ES-I3 (cell line): ENCODE measurements around the gene CXCR5.
"Not testable (repeated sequence)": the region's sequence is repeated elsewhere in the genome, so short reads cannot be mapped to it uniquely, and the experiment has no call there.

Experiments
- H3K36me3 ChIP-seq: 2 replicates; pipeline ENCODE4 v1.6.1; 2013; ENCODE audit warnings: mild to moderate bottlenecking, low read length, control low read depth, moderate library complexity; ENCODE audit not compliant: insufficient read depth
- H3K4me1 ChIP-seq: 2 replicates; pipeline ENCODE4 v1.6.1; 2013; ENCODE audit warnings: mild to moderate bottlenecking, control low read depth, low read length; ENCODE audit not compliant: insufficient read depth
- H3K9ac ChIP-seq: 2 replicates; pipeline ENCODE4 v1.6.1; 2013; ENCODE audit warnings: low read depth, mild to moderate bottlenecking, low read length, moderate library complexity
- H3K9me3 ChIP-seq: 2 replicates; pipeline ENCODE4 v1.6.1; 2013; ENCODE audit warnings: mild to moderate bottlenecking, low read length, moderate library complexity; ENCODE audit not compliant: control insufficient read depth, insufficient read depth

Gene CXCR5, protein sequence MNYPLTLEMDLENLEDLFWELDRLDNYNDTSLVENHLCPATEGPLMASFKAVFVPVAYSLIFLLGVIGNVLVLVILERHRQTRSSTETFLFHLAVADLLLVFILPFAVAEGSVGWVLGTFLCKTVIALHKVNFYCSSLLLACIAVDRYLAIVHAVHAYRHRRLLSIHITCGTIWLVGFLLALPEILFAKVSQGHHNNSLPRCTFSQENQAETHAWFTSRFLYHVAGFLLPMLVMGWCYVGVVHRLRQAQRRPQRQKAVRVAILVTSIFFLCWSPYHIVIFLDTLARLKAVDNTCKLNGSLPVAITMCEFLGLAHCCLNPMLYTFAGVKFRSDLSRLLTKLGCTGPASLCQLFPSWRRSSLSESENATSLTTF

GRCh38 chr11:118883368-118884071 is at the start of gene CXCR5:
Gene CXCR5, plus strand, starts transcription at chr11:118883892. Its CDS starts 50 bp downstream, at chr11:118883942.
- H3K36me3 ChIP-seq: no peaks in the 10 kb centered on the region
- H3K9me3 ChIP-seq: no peaks in the 10 kb centered on the region
- no peak within 1 kb of the TSS for H3K9ac ChIP-seq
- H3K4me1 ChIP-seq: peaks cover 13% of the 10 kb centered on the region; the same call in 1 of the 2 replicates

DNA sequence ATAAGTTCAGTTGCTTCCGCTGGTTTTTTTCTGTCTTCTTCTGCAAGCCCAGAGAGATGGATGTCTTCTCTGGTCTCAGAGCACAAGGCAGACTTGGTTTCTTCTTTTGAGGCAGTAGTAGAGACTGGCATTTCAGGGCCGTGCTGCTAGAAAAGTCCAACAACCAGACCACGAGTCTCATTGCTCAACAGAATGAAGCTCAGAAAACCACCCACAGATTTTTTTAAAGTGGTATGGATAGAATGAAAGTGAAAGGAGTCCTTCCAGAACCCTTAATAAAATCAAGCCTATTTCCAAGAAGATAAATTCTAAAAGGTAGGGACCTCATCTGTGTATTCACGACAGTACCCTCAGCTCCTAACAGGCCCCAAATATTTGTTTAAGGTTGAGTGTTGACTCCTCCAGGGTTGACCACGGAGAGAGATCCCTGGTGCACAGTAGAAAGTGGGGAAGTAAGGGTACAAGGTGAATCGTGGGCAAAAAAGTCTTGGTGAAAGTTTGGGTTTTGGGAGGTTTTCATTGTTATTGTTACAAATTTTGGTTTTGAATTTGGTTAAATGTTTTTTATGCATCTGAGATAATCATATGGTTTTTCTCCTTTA is 49.2 kb upstream of the CXCR5 start:
- Histone ChIP-seq H3K36me3 (no peaks in the 10 kb centered on the region), H3K9ac (no peak overlapping the region), H3K9me3 (no peaks in the 10 kb centered on the region), H3K4me1 (no peaks in the 10 kb centered on the region)

- no peaks in the 10 kb centered on the region; the same call in 1 of the 2 replicates for H3K4me1 ChIP-seq
- H3K9me3 ChIP-seq: no peaks in the 10 kb centered on the region
- no peak overlapping the region for H3K9ac ChIP-seq
- H3K36me3 ChIP-seq: no peaks in the 10 kb centered on the region
Observed at GRCh38 chr11:118837868-118838267, 45.8 kb upstream of the CXCR5 start.

GRCh38 chr11:118838905-118839553 is 44.7 kb upstream of the CXCR5 start:
- H3K9ac ChIP-seq: no peak overlapping the region
- no peaks in the 10 kb centered on the region for H3K36me3 ChIP-seq
- H3K4me1 ChIP-seq: no peaks in the 10 kb centered on the region; the same call in 1 of the 2 replicates

DNA sequence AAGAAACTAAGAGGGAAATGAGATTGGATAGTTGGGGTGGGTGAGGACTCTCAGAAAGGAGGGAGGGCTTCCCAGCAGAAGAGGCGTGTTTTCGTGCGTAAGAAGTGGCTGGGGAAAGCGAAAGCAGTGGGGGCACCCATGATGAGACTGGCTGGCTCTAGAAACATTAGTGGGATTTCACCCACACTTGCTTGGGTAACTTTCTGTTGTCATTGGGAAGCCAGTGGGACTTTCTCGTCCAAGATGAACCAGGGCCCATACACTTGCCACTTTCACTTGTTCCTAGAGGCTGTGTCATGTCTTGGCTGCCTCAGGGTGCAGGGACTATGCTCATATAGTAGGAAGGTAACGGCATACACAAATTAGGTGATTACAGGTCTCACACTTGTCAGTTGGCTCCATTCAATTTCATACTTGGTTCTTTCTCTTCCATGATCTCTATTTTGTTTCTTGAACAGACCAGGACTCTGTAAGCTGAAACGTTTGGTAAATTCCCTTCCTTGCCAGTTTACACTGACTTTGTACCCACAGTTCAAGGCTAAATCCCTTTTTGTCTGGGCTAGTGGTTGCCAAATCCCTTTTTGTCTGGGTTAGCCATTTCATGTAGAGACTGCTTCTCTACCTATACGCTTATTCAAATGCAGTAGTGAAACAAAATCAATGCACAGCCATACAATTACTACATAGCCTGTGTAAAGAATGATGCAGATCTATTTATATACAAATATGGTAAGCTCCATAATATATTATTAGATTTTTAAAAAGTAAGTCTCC is 42.0 kb upstream of the CXCR5 start:
- Histone ChIP-seq H3K9ac (no peak overlapping the region), H3K36me3 (no peaks in the 10 kb centered on the region), H3K4me1 (peaks cover 8% of the 10 kb centered on the region; the same call in 1 of the 2 replicates), H3K9me3 (no peaks in the 10 kb centered on the region)

More at GRCh38 chr11:118838905-118839553, 44.7 kb upstream of the CXCR5 start:
- no peaks in the 10 kb centered on the region for H3K9me3 ChIP-seq

DNA sequence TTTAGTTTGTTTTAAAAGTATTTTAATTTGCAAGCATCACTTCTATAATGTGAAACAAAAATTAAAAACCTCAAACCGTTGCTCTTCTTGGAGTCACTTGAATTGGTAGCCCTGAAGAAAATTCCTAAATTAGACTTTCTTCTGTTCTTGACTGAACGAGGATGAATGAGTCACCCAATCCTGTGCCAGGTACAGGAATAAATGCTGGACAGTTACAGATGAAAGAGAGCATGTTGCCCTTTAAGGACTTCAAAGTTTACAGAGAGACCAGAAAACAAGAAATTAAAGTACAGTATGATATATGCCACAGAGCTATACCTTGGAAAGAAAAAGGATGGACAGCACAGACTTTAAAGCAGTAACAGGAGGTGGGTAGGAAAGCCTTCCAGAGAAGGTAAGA is 41.3 kb upstream of the CXCR5 start:
- H3K4me1 ChIP-seq: peaks cover 11% of the 10 kb centered on the region; the same call in 1 of the 2 replicates
- H3K36me3 ChIP-seq: no peaks in the 10 kb centered on the region
- no peak overlapping the region for H3K9ac ChIP-seq
- H3K9me3 ChIP-seq: no peaks in the 10 kb centered on the region

DNA sequence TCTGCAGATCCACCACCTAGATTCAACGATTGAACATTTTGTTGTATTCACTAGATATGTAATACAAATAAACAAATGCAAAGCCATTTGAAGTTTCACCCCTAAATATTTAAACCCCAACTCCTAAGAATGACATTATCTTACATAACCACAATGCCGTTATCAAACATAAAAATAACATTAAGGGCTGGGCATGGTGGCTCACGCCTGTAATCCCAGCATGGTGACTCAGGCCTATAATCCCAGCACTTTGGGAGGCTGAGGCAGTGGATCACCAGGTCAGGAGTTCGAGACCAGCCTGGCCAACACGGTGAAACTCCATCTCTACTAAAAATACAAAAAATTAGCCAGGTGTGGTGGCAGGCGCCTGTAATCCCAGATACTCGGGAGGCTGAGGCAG is 40.8 kb upstream of the CXCR5 start:
- peaks cover 11% of the 10 kb centered on the region; the same call in 1 of the 2 replicates for H3K4me1 ChIP-seq
- not testable (repeated sequence) for H3K9ac ChIP-seq, H3K36me3 ChIP-seq, H3K9me3 ChIP-seq

GRCh38 chr11:118843565-118843964 is 40.1 kb upstream of the CXCR5 start:
- H3K9me3 ChIP-seq: no peaks in the 10 kb centered on the region
- H3K9ac ChIP-seq: no peak overlapping the region
- no peaks in the 10 kb centered on the region for H3K36me3 ChIP-seq
- peaks cover 11% of the 10 kb centered on the region; the same call in 1 of the 2 replicates for H3K4me1 ChIP-seq

- Histone ChIP-seq H3K9ac (no peak overlapping the region), H3K36me3 (no peaks in the 10 kb centered on the region), H3K9me3 (no peaks in the 10 kb centered on the region), H3K4me1 (peaks cover 11% of the 10 kb centered on the region; the same call in 1 of the 2 replicates)
Observed at GRCh38 chr11:118845369-118845768, 38.3 kb upstream of the CXCR5 start.

DNA sequence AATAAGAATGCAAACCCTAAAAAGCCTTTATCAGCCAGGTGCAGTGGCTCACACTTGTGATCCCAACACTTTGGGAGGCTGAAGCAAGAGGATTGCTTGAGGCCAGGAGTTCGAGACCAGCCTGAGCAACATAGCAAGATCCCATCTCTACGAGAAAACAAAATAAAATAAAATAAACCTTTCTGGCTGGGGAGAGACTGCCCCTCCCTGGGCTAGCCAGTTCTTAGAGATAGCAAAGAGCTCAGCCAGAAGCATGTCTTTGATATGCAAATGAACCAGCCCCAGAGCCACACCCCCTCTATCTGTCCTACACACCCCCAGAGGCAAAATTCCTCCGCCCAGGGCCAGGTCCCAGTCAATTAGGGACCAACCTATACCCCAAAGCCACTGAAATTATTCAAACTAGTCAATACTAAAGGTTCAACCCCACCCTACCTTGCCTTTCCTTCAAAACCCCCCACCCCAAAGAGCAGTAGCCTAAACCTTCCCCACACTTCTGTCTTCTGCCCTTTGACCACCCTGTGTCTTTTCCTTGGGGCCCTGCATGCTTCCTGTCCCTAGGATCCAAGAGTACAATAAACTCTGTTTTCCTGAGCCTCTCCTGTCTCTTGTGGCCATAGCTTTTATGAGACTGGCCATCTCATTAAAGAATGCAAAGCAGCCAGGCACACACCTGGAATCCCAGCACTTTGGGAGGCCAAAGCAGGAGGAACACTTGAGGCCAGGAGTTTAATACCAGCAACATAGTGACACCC is 37.3 kb upstream of the CXCR5 start:
- Histone ChIP-seq H3K9ac (no peak overlapping the region), H3K9me3 (no peaks in the 10 kb centered on the region), H3K36me3 (no peaks in the 10 kb centered on the region), H3K4me1 (peaks cover 11% of the 10 kb centered on the region; the same call in 1 of the 2 replicates)

GRCh38 chr11:118849825-118850224 is 33.9 kb upstream of the CXCR5 start:
- H3K9ac ChIP-seq: no peak overlapping the region
- no peaks in the 10 kb centered on the region for H3K36me3 ChIP-seq
- peaks cover 11% of the 10 kb centered on the region; the same call in 1 of the 2 replicates for H3K4me1 ChIP-seq
- H3K9me3 ChIP-seq: no peaks in the 10 kb centered on the region

GRCh38 chr11:118851970-118852369 is 31.7 kb upstream of the CXCR5 start:
- no peak overlapping the region for H3K9ac ChIP-seq
- no peaks in the 10 kb centered on the region; the same call in 1 of the 2 replicates for H3K4me1 ChIP-seq
- no peaks in the 10 kb centered on the region for H3K9me3 ChIP-seq
- H3K36me3 ChIP-seq: no peaks in the 10 kb centered on the region

DNA sequence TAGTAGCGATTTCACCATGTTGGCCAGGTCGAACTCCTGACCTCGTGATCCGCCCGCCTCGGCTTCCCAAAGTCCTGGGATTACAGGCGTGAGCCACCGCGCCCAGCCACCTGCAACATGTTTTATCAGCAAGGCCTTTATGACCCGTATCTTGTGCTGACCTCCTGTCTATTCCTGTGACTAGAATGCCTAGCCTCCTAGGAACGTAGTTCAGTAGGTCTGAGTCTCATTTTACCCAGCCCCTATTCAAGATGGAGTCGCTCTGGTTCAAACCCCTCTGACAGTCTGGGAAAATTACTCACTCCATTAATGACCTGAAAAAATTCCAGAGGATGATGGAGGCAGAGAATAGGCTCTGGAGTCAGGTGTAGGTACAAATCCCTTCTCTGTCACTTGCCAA is 30.0 kb upstream of the CXCR5 start:
- Histone ChIP-seq H3K9ac (no peak overlapping the region), H3K36me3 (no peaks in the 10 kb centered on the region), H3K9me3 (no peaks in the 10 kb centered on the region), H3K4me1 (no peaks in the 10 kb centered on the region; the same call in 1 of the 2 replicates)
